Activated naive CD4-positive, alpha-beta T cell treated with anti-CD3 and anti-CD28 coated beads, Interleukin-2, amount 50 U/mL, for 72 hours (primary cell): ENCODE measurements around the gene SERPINA4. TPM values are rescaled to one million over a fixed set of nuclear protein-coding genes. Genes with fewer than 3 reads are reported as not detected.

Experiments
- ATAC-seq, 2 donors: fragments of 150-1000 bp; cut with Tn5 transposase; 2 replicates each; pipeline ENCODE4 v1.10.0; 2021; ENCODE audit warnings: mild to moderate bottlenecking in 2 of 2, moderate library complexity in 2 of 2
- DNase-seq, 2 donors: peaks; one replicate each; pipeline ENCODE4 v3.0.0; 2021 to 2022; ENCODE audit warnings: low spot score in 2 of 2
- H3K27ac Mint-ChIP-seq, 2 donors: one replicate each; pipeline ENCODE4 v1.8.0; 2022; ENCODE audit warnings: mild to moderate bottlenecking in 2 of 2, mixed read lengths in 2 of 2
- H3K36me3 Mint-ChIP-seq, 2 donors: one replicate each; pipeline ENCODE4 v1.8.0; 2022; ENCODE audit warnings: mixed read lengths in 2 of 2
- H3K9me3 Mint-ChIP-seq, 2 donors: one replicate each; pipeline ENCODE4 v1.8.0; 2022; ENCODE audit warnings: mixed read lengths in 2 of 2
- total RNA-seq, 2 donors: library from RNA; stranded (reverse); gene quantifications; one replicate each; pipeline ENCODE4 v1.2.3, GENCODE V29; 2022

SERPINA4 gene
- total RNA-seq = not detected

- H3K9me3 Mint-ChIP-seq = peaks cover 0 to 3% of the 10 kb centered on the region in 2 donors
- no peak for DNase-seq
- no peaks in the 10 kb centered on the region for H3K36me3 Mint-ChIP-seq
- H3K27ac Mint-ChIP-seq = no peak within 1 kb of the TSS
- ATAC-seq = no peak
Observed at GRCh38 chr14:94560751-94561655, at the start of gene SERPINA4. SERPINA4 (plus strand) TSS chr14:94561442; CDS start chr14:94563483, 2,041 bp downstream.

GRCh38 chr14:94514351-94514750 is 46.9 kb upstream of the SERPINA4 start:
- DNase-seq (no peak), ATAC-seq (no peak)
- no peaks in the 10 kb centered on the region for H3K36me3 Mint-ChIP-seq
- H3K27ac Mint-ChIP-seq = no peak overlapping the region
- H3K9me3 Mint-ChIP-seq = peaks cover 7 to 8% of the 10 kb centered on the region in 2 donors

- no peak for DNase-seq
- H3K36me3 Mint-ChIP-seq = no peaks in the 10 kb centered on the region
- peaks cover 15% of the 10 kb centered on the region in 2 donors for H3K9me3 Mint-ChIP-seq
- ATAC-seq = no peak
- H3K27ac Mint-ChIP-seq = no peak overlapping the region
Observed at GRCh38 chr14:94515426-94515825, 45.8 kb upstream of the SERPINA4 start.

GRCh38 chr14:94515856-94516255 is 45.4 kb upstream of the SERPINA4 start:
- H3K9me3 Mint-ChIP-seq = peaks cover 15% of the 10 kb centered on the region in 2 donors
- H3K36me3 Mint-ChIP-seq = no peaks in the 10 kb centered on the region
- no peak overlapping the region for H3K27ac Mint-ChIP-seq
- DNase-seq (no peak), ATAC-seq (no peak)

GRCh38 chr14:94517248-94517640 is 44.0 kb upstream of the SERPINA4 start:
- no peak for DNase-seq
- no peak for ATAC-seq
- Mint-ChIP-seq H3K27ac (no peak overlapping the region), H3K9me3 (peaks cover 15% of the 10 kb centered on the region in 2 donors), H3K36me3 (no peaks in the 10 kb centered on the region)

- DNase-seq (no peak), ATAC-seq (no peak)
- Mint-ChIP-seq H3K9me3 (peaks cover 15% of the 10 kb centered on the region in 2 donors), H3K36me3 (no peaks in the 10 kb centered on the region), H3K27ac (no peak overlapping the region)
Observed at GRCh38 chr14:94517641-94518257, 43.5 kb upstream of the SERPINA4 start.

GRCh38 chr14:94521375-94522114 is 39.7 kb upstream of the SERPINA4 start:
- Mint-ChIP-seq H3K36me3 (no peaks in the 10 kb centered on the region), H3K9me3 (peaks cover 15% of the 10 kb centered on the region in 2 donors)
- no peak for ATAC-seq

GRCh38 chr14:94522115-94522724 is 39.0 kb upstream of the SERPINA4 start:
- Mint-ChIP-seq H3K27ac (no peak overlapping the region), H3K9me3 (peaks cover 15% of the 10 kb centered on the region in 2 donors), H3K36me3 (no peaks in the 10 kb centered on the region)
- DNase-seq = no peak
- ATAC-seq = no peak

More at GRCh38 chr14:94521375-94522114, 39.7 kb upstream of the SERPINA4 start:
- no peak for DNase-seq
- no peak overlapping the region for H3K27ac Mint-ChIP-seq

- Mint-ChIP-seq H3K27ac (no peak overlapping the region), H3K9me3 (peaks cover 15% of the 10 kb centered on the region in 2 donors), H3K36me3 (no peaks in the 10 kb centered on the region)
- DNase-seq (no peak), ATAC-seq (no peak)
Observed at GRCh38 chr14:94523265-94523664, 38.0 kb upstream of the SERPINA4 start.

GRCh38 chr14:94524093-94524492 is 37.1 kb upstream of the SERPINA4 start:
- Mint-ChIP-seq H3K27ac (no peak overlapping the region), H3K9me3 (peaks cover 10% of the 10 kb centered on the region in 2 donors), H3K36me3 (no peaks in the 10 kb centered on the region)
- no peak for DNase-seq
- ATAC-seq = no peak

GRCh38 chr14:94531187-94531586 is 30.1 kb upstream of the SERPINA4 start:
- ATAC-seq = no peak
- H3K9me3 Mint-ChIP-seq = peaks cover 0 to 3% of the 10 kb centered on the region in 2 donors
- H3K27ac Mint-ChIP-seq = no peak overlapping the region
- no peaks in the 10 kb centered on the region for H3K36me3 Mint-ChIP-seq
- DNase-seq = no peak

GRCh38 chr14:94532447-94532846 is 28.8 kb upstream of the SERPINA4 start:
- no peak overlapping the region for H3K27ac Mint-ChIP-seq
- no peak for ATAC-seq
- peaks cover 3 to 4% of the 10 kb centered on the region in 2 donors for H3K9me3 Mint-ChIP-seq
- no peaks in the 10 kb centered on the region for H3K36me3 Mint-ChIP-seq
- DNase-seq = no peak

- Mint-ChIP-seq H3K27ac (no peak overlapping the region), H3K36me3 (no peaks in the 10 kb centered on the region), H3K9me3 (peaks cover 3 to 5% of the 10 kb centered on the region in 2 donors)
- ATAC-seq (no peak), DNase-seq (no peak)
Observed at GRCh38 chr14:94535506-94535905, 25.7 kb upstream of the SERPINA4 start.

GRCh38 chr14:94536836-94537235 is 24.4 kb upstream of the SERPINA4 start:
- ATAC-seq (no peak), DNase-seq (no peak)
- Mint-ChIP-seq H3K9me3 (peaks cover 3 to 5% of the 10 kb centered on the region in 2 donors), H3K36me3 (no peaks in the 10 kb centered on the region), H3K27ac (no peak overlapping the region)

- ATAC-seq (no peak), DNase-seq (no peak)
- Mint-ChIP-seq H3K9me3 (peaks cover 2 to 5% of the 10 kb centered on the region in 2 donors), H3K36me3 (no peaks in the 10 kb centered on the region), H3K27ac (no peak overlapping the region)
Observed at GRCh38 chr14:94538070-94538740, 23.0 kb upstream of the SERPINA4 start.

GRCh38 chr14:94539181-94539580 is 22.1 kb upstream of the SERPINA4 start:
- peaks cover 0 to 5% of the 10 kb centered on the region in 2 donors for H3K9me3 Mint-ChIP-seq
- no peak for ATAC-seq
- no peak for DNase-seq
- no peaks in the 10 kb centered on the region for H3K36me3 Mint-ChIP-seq
- H3K27ac Mint-ChIP-seq = peak overlapping the region in 1 of 2 donors; percentile 65
